OCI-LY7 (cell line): Measurements from ENCODE around the gene IL32. TPM values are rescaled to one million over a fixed set of nuclear protein-coding genes. Genes with fewer than 3 reads are reported as not detected.

Experiments
- BruUV-seq: library from RNA; stranded (reverse); fragments of 400-500 nt; replicated peaks from 2 replicates; lab custom pipeline; 2021; lab: Mats Ljungman, UMichigan
- CTCF ChIA-PET: fragments of 300-600 bp; sonication (Branson Sonifier 250); formaldehyde crosslinking; loops from one replicate; lab custom pipeline; 2022; ENCODE audit warnings: antibody characterized with exemption; ENCODE audit not compliant: unreplicated experiment; lab: Charles Lee
- POLR2A ChIA-PET: fragments of 300-600 bp; sonication (Branson Sonifier 250); formaldehyde crosslinking; loops from one replicate; lab custom pipeline; 2022; ENCODE audit warnings: antibody characterized with exemption; lab: Charles Lee
- DNase-seq: peaks from one replicate; pipeline ENCODE4 v3.0.0-alpha.2; 2015; ENCODE audit warnings: low spot score
- H2AFZ ChIP-seq: fragments of 200-600 bp; sonication (generic), shearing (Covaris generic); 2 replicates; pipeline ENCODE4 v1.6.1; 2014; ENCODE audit warnings: mild to moderate bottlenecking, antibody characterized with exemption, low read length, moderate library complexity
- H3K27ac ChIP-seq: fragments of 200-600 bp; sonication (generic); 2 replicates; pipeline ENCODE4 v1.5.1; 2014; ENCODE audit warnings: mixed run types, low read depth, mild to moderate bottlenecking, moderate library complexity, low read length, inconsistent platforms; ENCODE audit not compliant: poor library complexity, severe bottlenecking
- H3K36me3 ChIP-seq: fragments of 200-600 bp; sonication (generic); 2 replicates; pipeline ENCODE4 v1.6.1; 2014; ENCODE audit warnings: mild to moderate bottlenecking, antibody characterized with exemption, low read length, moderate library complexity, mixed read lengths; ENCODE audit not compliant: insufficient read depth
- H3K4me1 ChIP-seq: fragments of 200-600 bp; sonication (generic); 2 replicates; pipeline ENCODE4 v1.5.1; 2014; ENCODE audit warnings: mild to moderate bottlenecking, low read length; ENCODE audit not compliant: insufficient read depth, poor library complexity, severe bottlenecking
- H3K4me2 ChIP-seq: fragments of 200-600 bp; sonication (generic); 2 replicates; pipeline ENCODE4 v1.6.1; 2014; ENCODE audit warnings: mild to moderate bottlenecking, low read length
- H3K4me3 ChIP-seq: fragments of 200-600 bp; sonication (generic); 2 replicates; pipeline ENCODE4 v1.5.1; 2014; ENCODE audit warnings: mild to moderate bottlenecking, low read depth, low read length; ENCODE audit not compliant: poor library complexity, severe bottlenecking
- H3K79me2 ChIP-seq: fragments of 200-600 bp; sonication (generic); 2 replicates; pipeline ENCODE4 v1.6.1; 2016; ENCODE audit warnings: low read depth, mild to moderate bottlenecking, low read length, moderate library complexity, mixed read lengths; ENCODE audit not compliant: insufficient read depth
- H3K9me2 ChIP-seq: fragments of 200-600 bp; sonication (generic); 2 replicates; pipeline ENCODE4 v1.6.1; 2016; ENCODE audit warnings: mild to moderate bottlenecking, low read length, mixed read lengths; ENCODE audit not compliant: insufficient read depth
- H3K9me3 ChIP-seq: fragments of 200-600 bp; sonication (generic); 2 replicates; pipeline ENCODE4 v1.6.1; 2014; ENCODE audit warnings: mild to moderate bottlenecking, mixed run types, low read length, mixed read lengths
- H4K20me1 ChIP-seq: fragments of 200-600 bp; sonication (generic); 2 replicates; pipeline ENCODE4 v1.6.1; 2014; ENCODE audit warnings: mild to moderate bottlenecking, antibody characterized with exemption, low read length, moderate library complexity, mixed read lengths; ENCODE audit not compliant: insufficient read depth
- EZH2phosphoT487 ChIP-seq: fragments of 200-600 bp; sonication (generic); IDR thresholded peaks from 2 replicates; pipeline ENCODE4 v1.6.1; 2018; ENCODE audit warnings: low read depth, borderline replicate concordance, mild to moderate bottlenecking, mixed run types, antibody characterized with exemption, low read length, moderate library complexity, mixed read lengths
- intact Hi-C: fragments of 100-400 bp; cut with micrococcal nuclease; formaldehyde crosslinking; loops from one replicate; pipeline ENCODE4 v1.10.0; 2022; ENCODE audit not compliant: unreplicated experiment
- total RNA-seq, 2 experiments: library from RNA; depleted of rRNA in 1 of 2; stranded (reverse); fragments of >200 nt in 1 of 2; shearing (Covaris generic) in 1 of 2; gene quantifications; 2 replicates each; pipeline ENCODE4 v1.2.3, GENCODE V29; 2014 to 2022
- TF ChIP-seq, protein P1 (sequence below): fragments of 200-600 bp; sonication (generic); conservative IDR thresholded peaks from 2 replicates; pipeline ENCODE4 v1.5.1; 2014; ENCODE audit warnings: mild to moderate bottlenecking, antibody characterized with exemption, low read length, moderate library complexity, mixed read lengths

The IL32 gene
- total RNA-seq, 2 experiments from 2014 or later = not detected

DNA sequence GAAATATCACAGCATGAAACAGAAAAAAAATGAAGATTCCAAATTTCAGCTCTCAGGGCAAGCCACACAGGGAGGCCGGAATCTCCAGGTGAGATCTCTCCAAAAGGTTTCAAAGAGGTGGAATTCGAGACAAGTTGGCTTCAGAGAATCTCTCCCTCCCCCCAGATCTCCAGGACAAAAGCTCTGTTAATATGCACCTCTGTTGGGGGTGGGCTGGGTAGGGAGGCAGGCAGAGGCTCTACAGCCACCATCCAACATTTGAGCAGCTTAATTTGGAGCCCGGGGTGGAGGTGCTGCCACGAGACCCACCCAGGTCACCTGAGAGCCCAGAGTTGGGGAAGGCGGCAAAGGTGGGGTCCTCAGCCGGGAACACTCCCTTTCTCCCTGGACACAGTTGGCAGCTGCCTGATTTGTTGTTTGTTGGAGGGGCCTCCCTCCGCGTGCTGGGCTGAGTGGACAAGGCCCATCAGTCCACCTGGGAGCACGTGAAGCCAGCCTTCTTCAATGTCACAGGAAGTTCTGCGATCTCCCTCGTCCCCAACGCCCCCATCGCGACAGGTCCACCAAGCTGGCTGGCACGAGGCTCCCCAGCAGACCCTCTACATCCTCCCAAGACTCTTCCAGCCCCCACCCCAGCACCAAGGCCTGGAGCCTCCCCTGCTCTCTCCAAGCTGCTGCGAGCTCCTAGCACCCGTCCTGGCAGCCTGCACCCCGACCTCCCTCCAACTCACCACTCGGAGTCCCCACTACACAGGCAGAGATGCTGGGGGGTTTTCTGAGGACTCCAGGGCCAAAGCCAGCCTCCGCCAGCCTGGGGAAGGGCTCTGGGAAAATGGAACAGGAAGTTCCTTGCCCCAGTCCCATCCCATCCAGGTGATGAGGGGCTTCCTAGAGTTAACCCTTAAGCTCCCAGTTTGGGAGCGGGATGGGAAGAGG, 33.3 kb downstream of the IL32 start, which contains the start of gene ZSCAN10:
TSS of gene ZSCAN10 (minus strand) at position 836 of the 936 bp plus-strand sequence. CDS start 6,357 bp downstream, outside the sequence.
- Histone ChIP-seq H2AFZ (peak within 1 kb of the TSS; percentile 83), H3K9me2 (no peaks in the 10 kb centered on the region), H3K36me3 (no peaks in the 10 kb centered on the region), H3K4me2 (peak within 1 kb of the TSS; percentile 73), H4K20me1 (no peaks in the 10 kb centered on the region), H3K27ac (no peak within 1 kb of the TSS), H3K9me3 (no peaks in the 10 kb centered on the region), H3K4me1 (peaks cover 50% of the 10 kb centered on the region), H3K79me2 (no peaks in the 10 kb centered on the region), H3K4me3 (peak within 1 kb of the TSS; percentile 56)
- DNase-seq = no peak
- ChIA-PET CTCF (no interaction called here), POLR2A (interaction anchor here (0.7 to 0.8 kb wide), 2 partner anchors 24 to 943 kb away, joined by 3 read pairs; partner anchors contain the start of gene TRAF7)
- no TSS peak for BruUV-seq
- intact Hi-C loops = no loop called here
- TF ChIP-seq, protein P1, sequence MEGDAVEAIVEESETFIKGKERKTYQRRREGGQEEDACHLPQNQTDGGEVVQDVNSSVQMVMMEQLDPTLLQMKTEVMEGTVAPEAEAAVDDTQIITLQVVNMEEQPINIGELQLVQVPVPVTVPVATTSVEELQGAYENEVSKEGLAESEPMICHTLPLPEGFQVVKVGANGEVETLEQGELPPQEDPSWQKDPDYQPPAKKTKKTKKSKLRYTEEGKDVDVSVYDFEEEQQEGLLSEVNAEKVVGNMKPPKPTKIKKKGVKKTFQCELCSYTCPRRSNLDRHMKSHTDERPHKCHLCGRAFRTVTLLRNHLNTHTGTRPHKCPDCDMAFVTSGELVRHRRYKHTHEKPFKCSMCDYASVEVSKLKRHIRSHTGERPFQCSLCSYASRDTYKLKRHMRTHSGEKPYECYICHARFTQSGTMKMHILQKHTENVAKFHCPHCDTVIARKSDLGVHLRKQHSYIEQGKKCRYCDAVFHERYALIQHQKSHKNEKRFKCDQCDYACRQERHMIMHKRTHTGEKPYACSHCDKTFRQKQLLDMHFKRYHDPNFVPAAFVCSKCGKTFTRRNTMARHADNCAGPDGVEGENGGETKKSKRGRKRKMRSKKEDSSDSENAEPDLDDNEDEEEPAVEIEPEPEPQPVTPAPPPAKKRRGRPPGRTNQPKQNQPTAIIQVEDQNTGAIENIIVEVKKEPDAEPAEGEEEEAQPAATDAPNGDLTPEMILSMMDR = no peak
- TF ChIP-seq EZH2phosphoT487 = no peak

DNA sequence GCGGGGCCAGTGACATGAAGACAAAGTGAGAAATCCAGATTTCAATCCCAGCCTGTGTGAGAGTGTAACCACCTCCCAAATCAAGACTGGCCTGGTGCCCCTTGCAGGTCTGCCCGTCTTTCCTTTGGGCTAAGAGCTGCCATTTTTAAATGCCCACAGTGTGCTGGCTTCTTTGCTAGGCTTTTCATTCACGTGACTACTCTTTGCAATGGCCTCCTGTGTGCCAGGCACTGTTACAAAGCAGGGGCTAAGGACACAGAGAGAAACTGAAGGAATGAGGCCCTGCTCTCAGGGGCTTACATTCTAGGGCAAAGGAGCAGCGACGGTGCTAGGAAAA, 33.9 kb downstream of the IL32 start:
- no peaks in the 10 kb centered on the region for H3K36me3 ChIP-seq
- no peaks in the 10 kb centered on the region for H3K79me2 ChIP-seq
- CTCF ChIA-PET = no interaction called here
- intact Hi-C loops = no loop called here
- no peak overlapping the region for H2AFZ ChIP-seq
- TF ChIP-seq, protein P1 = no peak
- no peak for TF ChIP-seq EZH2phosphoT487
- H3K4me2 ChIP-seq = no peak overlapping the region
- H3K4me3 ChIP-seq = no peak overlapping the region
- BruUV-seq = no TSS peak
- H3K9me2 ChIP-seq = no peaks in the 10 kb centered on the region
- H3K27ac ChIP-seq = no peak overlapping the region
- no peaks in the 10 kb centered on the region for H4K20me1 ChIP-seq
- peaks cover 47% of the 10 kb centered on the region for H3K4me1 ChIP-seq
- no peak for DNase-seq
- POLR2A ChIA-PET = interaction anchor here (0.7 kb wide), 1 partner anchor 944 kb away, joined by 3 read pairs; the partner anchor contains the start of gene TRAF7
- H3K9me3 ChIP-seq = no peaks in the 10 kb centered on the region
